HG02852 (cell line): ENCODE results near the gene ABLIM1.

Experiments
- ATAC-seq: cut with Tn5 transposase; IDR thresholded peaks from one replicate; pipeline ENCODE4 v1.9.1; 2021; ENCODE audit warnings: mild to moderate bottlenecking, moderate library complexity; ENCODE audit not compliant: unreplicated experiment

The ABLIM1 gene

DNA sequence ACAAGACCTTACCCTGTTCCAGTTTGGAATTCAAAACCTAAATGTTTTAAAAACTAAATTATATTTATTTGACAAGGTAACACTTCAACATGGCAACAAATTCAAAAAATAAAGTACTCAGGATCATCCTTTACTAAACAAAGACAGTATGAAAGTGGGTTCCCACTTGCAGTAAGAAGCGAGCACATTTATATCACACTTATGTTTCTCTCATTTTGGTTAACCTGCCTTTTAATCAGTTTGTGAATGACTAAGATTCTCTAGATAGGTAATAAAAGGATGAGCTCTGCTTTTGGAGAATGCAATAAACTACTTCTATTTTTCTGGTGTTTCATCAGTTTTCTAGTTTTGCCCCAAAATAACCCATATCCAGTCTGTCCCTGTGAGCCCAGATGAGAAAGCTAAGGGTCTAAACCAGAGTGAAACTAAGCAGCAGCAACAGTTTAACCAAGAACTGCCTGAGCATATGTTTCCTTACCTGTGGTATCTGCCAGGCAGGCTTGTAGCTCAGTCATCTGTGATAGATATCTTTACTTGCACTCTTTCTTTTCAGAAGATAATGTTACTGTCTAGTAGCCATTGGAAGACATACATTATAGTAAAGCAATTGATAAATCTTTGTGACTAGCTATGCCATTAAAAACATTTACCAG lies 64.1 kb downstream of the ABLIM1 start:
- no peak for ATAC-seq

GRCh38 chr10:114593240-114593792 lies 64.8 kb downstream of the ABLIM1 start:
- ATAC-seq = no peak

DNA sequence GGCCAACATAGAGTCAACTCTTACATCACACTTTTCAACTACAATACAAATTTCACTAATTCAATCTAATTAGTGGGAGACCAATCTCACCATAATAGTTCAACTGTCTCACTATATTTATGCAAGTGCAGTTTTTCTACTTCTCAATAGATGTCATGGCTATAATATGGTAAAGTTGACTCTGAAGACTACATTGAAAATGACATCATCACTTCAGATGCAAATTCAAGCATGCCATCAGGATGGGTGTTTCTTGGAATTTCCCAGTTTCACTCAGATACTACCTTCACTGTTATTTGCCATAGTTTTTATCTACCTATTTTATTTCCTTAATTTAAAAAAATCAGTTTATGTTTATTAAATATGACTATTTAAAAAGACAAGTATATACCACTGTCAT lies 67.1 kb downstream of the ABLIM1 start:
- no peak for ATAC-seq

- no peak for ATAC-seq
Observed at GRCh38 chr10:114584419-114584818, 73.7 kb downstream of the ABLIM1 start.

DNA sequence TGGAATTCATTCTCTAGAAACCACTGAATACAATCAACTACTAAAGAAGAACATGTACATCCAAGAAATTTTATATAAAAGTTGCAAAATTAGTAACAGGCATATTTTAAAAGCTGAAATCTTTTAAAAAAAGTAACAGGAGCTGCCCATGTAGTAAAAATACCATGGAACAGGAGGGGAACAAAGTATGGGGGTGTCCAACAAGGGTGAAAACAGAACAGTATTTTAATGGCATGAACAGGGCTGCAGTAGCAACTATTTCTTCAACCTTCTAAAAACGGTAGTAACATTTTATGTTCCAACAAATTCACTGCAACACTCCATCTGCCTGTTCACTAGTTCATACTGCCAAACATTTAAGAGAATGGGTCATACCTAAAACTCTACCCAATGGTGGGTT lies 77.0 kb downstream of the ABLIM1 start:
- no peak for ATAC-seq

DNA sequence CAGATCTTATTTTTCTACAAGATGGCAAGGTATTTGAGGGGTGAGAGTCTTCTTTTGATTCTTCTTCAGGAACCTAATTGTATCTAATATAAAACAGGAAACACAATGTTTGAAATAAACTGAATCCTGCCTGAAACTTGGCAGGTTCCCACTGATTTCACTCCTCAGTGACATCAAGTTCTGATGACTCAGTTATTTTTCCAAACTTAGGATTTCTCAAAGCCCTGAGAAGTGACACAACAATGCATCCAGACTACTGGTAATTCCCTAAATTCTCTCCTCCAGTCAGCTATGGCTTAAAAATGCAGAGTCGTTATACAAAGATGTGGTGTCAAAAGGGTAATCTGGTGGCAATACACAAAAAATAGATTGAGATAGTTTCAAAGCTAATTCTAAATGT lies 80.9 kb downstream of the ABLIM1 start:
- ATAC-seq = no peak

DNA sequence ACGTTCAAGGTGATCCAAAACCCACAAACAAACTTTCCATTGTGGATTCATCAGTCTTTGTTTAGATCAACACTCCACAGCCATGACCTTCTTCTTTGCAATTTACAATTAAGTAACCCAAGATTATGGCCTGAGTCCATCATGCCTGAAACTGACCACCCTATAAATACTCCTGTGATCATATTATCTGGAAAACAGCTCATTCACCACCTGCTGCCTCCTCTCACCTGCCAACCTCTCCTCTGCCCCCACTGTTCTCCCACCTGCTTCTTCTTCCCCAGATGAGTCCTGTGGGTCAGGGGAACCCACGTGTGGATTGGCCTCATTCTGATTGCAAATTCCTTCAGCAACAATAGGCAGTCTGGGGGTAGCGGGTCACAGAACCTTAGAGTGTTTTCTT lies 81.4 kb downstream of the ABLIM1 start:
- no peak for ATAC-seq

DNA sequence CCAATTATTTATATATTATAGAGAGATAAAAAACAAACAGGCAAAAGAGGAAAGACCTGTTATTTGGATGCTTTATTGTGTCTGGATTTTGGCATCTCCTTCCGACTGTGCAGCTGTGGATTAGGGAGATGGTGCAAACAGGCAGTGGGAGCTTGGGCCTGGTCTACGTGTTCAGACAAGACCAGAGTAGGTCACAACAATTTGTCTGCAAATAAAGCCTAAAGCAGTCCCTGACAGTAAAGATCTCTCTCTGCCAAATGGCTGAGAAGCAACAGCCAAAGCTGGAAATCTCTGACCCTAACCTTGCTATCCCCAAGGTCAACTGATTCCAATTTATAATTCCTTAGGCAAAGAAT lies 82.0 kb downstream of the ABLIM1 start:
- no peak for ATAC-seq

DNA sequence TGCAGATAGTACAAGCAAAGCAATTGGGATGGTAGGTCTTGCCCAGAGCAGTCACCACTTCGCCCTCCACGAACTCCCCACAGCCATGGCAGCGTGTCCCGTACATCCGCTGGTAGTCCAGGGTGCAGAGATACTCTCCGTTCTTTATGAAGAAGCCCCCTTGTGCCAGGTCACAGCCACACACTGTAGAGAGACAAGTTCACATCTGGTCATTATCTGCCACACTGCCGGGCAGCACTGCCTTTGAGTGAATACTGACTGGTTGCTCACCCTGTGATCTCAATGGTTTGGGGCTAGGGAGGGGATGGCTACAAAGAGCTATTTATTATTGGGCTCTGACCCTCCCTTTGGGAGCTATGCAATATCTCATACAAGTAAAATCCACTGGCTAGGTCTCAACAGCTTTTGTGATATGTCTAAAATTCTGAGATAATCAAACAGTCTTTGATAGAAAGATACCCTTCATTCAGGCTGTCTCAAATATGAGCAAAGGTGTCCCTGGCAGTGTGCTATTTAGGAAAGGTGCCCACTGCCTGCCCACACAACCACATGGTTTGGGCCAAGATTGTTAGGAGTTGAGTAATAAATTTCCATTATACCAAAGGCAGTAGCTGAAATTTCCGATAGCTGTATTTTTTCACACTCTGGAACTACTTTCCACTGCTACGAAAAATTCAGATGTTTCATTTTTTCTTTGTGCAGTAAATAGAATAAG lies 82.5 kb downstream of the ABLIM1 start:
- no peak for ATAC-seq

DNA sequence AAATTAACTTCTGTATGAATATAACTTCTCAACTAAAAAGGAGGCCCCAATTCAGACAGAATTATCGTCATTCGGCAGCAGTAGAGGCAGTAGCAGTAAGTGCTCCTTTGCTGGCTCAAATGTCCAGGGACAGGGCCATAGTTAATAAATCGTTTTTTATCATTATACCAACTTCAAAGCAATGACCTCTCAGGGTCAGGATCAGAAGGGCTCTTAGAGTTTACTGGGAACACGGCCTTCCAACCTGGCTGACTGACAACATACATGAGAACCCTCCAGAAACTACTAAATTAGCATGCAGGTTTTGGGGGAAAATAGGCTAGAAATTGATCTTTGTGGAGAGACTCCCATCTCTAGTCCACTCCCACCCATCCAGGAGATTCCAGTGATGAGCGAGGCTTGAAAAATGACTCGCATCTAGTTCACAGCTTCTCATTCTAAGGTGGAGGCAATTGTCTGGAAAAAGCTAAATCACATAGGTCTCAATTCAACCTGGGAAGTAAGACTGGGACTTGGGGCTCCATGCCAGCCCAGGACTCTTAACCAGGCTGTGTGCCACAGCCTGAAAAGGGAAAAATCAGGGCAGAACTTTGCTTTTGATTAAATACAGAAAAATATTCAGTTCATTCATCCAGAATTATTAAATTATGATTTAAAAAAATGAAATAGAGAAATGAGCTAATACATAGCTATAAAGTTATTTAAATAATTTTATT lies 84.6 kb downstream of the ABLIM1 start:
- no peak for ATAC-seq

- ATAC-seq = no peak
Observed at GRCh38 chr10:114571316-114571999, 86.6 kb downstream of the ABLIM1 start.

DNA sequence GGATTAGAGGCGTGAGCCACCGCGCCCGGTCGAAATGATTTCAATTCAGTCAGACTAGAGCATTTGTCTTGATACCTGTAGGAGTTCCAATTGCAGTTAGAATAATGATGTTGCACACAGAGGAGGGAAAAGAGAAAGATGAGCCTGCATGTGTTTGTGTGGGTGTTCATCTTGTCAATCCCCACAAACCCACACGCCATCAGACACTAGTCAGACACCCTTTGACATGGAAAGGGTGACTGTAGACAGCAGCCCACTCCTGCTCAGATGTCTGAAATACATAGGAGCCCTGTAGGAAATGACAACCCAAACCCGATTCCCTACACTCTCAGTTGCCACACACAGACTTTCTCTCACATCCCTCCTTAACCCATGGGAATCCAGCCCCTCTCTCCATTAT lies 92.0 kb downstream of the ABLIM1 start:
- no peak for ATAC-seq

- ATAC-seq = no peak
Observed at GRCh38 chr10:114565066-114565465, 93.0 kb downstream of the ABLIM1 start.

DNA sequence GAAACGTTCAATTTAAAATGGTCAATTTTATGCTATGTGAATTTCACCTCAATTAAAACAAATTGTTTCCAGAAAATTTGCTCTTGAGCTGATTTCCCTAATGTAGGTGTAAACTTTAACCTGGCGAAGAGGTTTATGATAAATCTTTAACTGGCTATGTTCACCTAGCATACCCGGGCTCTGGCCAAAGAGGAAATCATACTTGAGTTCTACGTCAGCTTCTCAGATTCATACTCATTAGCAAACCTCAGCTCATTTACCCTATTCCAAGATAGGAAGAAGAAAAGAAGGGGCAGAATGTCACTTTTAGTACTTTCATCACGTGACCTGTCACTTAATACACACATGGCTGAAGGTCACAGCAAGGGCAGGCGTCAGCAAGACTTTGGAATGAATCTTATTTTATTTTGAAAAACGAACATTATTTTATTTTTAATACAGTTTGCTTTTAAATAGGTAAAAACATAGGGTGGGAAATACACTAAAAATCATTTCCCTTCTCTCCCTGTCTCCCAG lies 97.0 kb downstream of the ABLIM1 start:
- no peak for ATAC-seq

DNA sequence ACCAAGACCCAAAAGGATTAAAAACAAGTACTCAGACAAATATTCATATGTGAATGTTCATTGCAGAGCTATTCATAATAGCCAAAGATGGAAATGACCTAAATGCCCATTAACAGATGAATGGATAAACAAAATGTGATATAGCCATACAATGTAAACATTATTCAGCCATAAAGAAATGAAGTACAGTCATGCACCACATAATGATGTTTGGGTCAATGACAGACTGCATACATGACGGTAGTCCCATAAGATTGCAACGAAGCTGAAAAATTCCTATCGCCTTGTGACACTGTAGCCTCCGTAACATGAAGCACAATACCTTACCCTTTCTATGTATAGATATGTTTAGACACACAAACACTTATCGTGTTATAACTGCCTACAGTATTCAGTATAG lies 97.9 kb downstream of the ABLIM1 start:
- ATAC-seq = no peak

DNA sequence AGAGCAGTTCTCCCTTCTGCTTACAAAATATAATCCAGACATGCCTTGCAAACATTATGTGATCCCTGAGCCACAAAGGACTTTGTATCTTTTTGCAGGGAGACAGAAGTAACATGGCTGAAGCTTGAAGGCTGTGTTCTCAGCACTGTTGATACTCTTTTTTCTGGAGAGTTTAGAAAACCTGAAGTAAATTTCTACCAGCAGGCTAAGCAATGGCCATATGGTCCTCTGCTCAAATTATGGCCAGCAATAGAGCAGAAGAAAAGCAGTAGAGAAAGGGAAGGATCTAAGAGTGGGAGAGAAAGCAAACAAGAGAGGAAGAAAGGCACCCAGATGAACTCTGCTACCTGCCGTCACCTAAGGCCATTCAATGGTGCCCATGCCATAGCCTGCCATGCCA lies 98.4 kb downstream of the ABLIM1 start:
- no peak for ATAC-seq

DNA sequence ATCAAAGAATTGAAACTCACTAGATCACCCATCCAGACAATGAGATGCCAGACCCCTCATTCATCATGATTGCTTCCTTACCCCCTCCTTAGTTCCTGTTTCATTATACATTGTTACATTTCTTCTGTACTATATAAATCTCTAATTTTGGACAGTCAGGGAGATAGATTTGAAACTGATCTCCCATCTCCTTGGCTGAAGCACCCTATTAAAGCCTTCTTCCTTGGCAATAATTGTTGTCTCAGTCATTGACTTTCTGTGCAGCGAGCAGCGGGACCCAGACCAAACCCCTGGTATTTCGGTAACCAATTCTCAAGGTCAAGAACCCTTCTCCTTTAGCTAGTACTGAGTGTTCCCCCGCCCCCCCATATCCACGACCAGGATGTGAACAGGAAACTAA lies 100.2 kb downstream of the ABLIM1 start:
- ATAC-seq = no peak

- ATAC-seq = no peak
Observed at GRCh38 chr10:114556236-114557122, 101.6 kb downstream of the ABLIM1 start.

GRCh38 chr10:114553436-114553835 lies 104.6 kb downstream of the ABLIM1 start:
- ATAC-seq = no peak

DNA sequence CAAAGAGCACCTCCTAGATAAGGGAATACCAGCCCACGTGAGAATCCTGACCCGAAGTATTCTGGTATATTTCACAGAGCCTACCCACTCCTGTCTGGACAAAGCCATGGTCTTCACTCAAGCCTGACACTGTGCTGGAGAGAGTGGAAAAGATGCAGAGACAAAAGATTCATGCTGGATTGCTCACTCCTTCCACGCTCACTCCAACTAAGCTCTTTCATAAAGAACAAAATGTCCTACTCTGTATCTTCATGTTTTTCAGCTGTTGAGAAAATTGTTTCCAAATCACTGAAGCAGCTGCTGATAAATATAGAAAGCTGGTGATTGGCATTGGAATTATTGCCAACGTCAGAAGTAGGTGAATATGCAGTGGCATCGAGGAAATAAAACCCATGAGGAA lies 106.0 kb downstream of the ABLIM1 start:
- ATAC-seq = no peak
